Breast epithelium (tissue), 3 donors: ENCODE results near the gene CPLX4.

Source experiments
- POLR2A ChIP-seq: fragments of 450-650 bp; IDR thresholded peaks from one replicate; pipeline ENCODE4 v1.6.1; 2016; ENCODE audit warnings: antibody characterized with exemption, mild to moderate bottlenecking, moderate library complexity
- POLR2AphosphoS5 ChIP-seq, 3 donors: sonication (generic); formaldehyde crosslinking; IDR thresholded peaks; one replicate each; pipeline ENCODE4 v1.6.1; 2017; ENCODE audit warnings: antibody characterized with exemption in 3 of 3
- TF ChIP-seq, protein P1 (sequence below), 3 donors: fragments of 450-650 bp; IDR thresholded peaks; one replicate each; pipeline ENCODE4 v1.5.1; 2016 to 2017; ENCODE audit warnings: antibody characterized with exemption in 3 of 3, mild to moderate bottlenecking in 3 of 3, moderate library complexity in 3 of 3

DNA sequence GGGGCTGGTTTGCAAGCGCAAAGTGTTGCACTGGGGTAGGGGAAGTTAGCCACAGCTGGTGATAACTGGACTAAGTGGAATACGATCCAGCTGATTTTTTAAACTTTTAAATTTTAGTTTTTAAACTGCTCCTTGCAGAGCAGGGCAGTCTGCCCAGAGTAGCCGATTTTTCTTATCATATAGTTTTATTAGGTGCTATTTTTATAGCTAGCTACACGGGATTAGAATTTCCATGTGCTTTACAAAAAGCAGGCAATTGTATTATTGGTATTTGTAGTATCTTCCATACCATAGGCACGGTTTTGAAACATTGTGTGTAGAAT is 9.6 kb downstream of the CPLX4 start:
- TF ChIP-seq POLR2AphosphoS5 (IDR thresholded peaks at IDR 0.05) (no peak), POLR2A (no peak)
- TF ChIP-seq, protein P1, sequence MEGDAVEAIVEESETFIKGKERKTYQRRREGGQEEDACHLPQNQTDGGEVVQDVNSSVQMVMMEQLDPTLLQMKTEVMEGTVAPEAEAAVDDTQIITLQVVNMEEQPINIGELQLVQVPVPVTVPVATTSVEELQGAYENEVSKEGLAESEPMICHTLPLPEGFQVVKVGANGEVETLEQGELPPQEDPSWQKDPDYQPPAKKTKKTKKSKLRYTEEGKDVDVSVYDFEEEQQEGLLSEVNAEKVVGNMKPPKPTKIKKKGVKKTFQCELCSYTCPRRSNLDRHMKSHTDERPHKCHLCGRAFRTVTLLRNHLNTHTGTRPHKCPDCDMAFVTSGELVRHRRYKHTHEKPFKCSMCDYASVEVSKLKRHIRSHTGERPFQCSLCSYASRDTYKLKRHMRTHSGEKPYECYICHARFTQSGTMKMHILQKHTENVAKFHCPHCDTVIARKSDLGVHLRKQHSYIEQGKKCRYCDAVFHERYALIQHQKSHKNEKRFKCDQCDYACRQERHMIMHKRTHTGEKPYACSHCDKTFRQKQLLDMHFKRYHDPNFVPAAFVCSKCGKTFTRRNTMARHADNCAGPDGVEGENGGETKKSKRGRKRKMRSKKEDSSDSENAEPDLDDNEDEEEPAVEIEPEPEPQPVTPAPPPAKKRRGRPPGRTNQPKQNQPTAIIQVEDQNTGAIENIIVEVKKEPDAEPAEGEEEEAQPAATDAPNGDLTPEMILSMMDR (IDR thresholded peaks at IDR 0.05), result no peak
